Stimulated activated effector memory CD8-positive, alpha-beta T cell treated with anti-CD3 and anti-CD28 coated beads, Interleukin-12 subunit alpha, Interleukin-12 subunit beta, amount 100 ng/mL, for 72 hours (primary cell): Measurements from ENCODE around the gene DAB1.
A peak's percentile ranks its signal among the peaks of the same experiment; 100 is the strongest.
"Not testable (repeated sequence)": the region's sequence is repeated elsewhere in the genome, so short reads cannot be mapped to it uniquely, and the experiment has no call there.

Experiments used
- ATAC-seq: fragments of 150-1000 bp; cut with Tn5 transposase; 2 replicates; pipeline ENCODE4 v1.10.0; 2021
- DNase-seq, 2 donors: peaks; one replicate each; pipeline ENCODE4 v3.0.0; 2021 to 2022; ENCODE audit warnings: low spot score in 2 of 2
- H3K27ac Mint-ChIP-seq: one replicate; pipeline ENCODE4 v1.8.0; 2022; ENCODE audit warnings: mild to moderate bottlenecking, mixed read lengths
- H3K36me3 Mint-ChIP-seq: one replicate; pipeline ENCODE4 v1.8.0; 2022; ENCODE audit warnings: mild to moderate bottlenecking, mixed read lengths
- H3K4me1 Mint-ChIP-seq: one replicate; pipeline ENCODE4 v1.8.0; 2022; ENCODE audit warnings: mixed read lengths
- H3K4me3 Mint-ChIP-seq: one replicate; pipeline ENCODE4 v1.8.0; 2022; ENCODE audit warnings: mild to moderate bottlenecking, mixed read lengths
- H3K9me3 Mint-ChIP-seq: one replicate; pipeline ENCODE4 v1.8.0; 2022; ENCODE audit warnings: mixed read lengths

DAB1 gene

DNA sequence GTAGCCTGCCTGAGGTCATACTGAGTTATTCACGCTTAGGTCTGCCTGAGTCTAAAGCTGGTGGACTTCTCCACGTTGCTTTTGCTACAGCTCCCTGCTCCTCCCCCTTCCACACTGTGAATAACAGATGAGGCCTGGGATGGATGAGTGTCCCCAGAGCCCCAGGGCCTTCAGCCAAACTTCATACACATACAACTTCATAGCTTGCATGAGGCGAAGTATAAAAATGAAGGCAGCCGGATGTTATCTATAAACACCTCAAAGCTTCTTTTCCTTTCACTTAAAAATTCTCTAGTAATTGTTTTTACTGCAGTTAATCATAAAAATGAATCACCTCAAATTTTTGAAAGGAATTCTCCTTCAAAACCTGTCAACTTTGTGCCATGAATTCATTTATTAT lies 70.2 kb downstream of the DAB1 start:
- Mint-ChIP-seq H3K4me1 (peaks cover 8% of the 10 kb centered on the region), H3K27ac (no peak overlapping the region), H3K36me3 (no peaks in the 10 kb centered on the region), H3K4me3 (no peak overlapping the region), H3K9me3 (peaks cover 7% of the 10 kb centered on the region)
- ATAC-seq (no peak), DNase-seq (no peak)

DNA sequence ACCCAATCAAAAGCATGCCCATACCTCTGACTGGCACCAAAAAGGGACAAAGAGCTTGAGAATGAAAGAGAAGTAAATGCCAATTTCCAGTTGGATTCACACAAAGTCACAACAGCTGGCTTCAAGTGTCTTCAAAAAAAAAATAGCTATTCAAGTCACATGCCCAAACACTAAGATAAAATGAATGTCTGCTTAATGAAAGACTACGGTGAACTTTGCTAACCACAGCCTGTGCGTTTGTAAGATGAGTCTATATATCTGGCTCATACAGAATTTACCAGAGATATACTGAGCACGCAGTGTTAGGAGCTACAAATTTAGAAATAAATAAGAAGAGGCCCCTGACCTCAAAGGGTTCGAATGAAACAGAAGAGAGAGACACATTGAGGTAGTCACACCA lies 73.2 kb downstream of the DAB1 start:
- DNase-seq (no peak), ATAC-seq (no peak)
- H3K27ac Mint-ChIP-seq: no peak overlapping the region
- H3K9me3 Mint-ChIP-seq: peaks cover 3% of the 10 kb centered on the region
- no peak overlapping the region for H3K4me3 Mint-ChIP-seq
- H3K4me1 Mint-ChIP-seq: peaks cover 7% of the 10 kb centered on the region
- no peaks in the 10 kb centered on the region for H3K36me3 Mint-ChIP-seq

DNA sequence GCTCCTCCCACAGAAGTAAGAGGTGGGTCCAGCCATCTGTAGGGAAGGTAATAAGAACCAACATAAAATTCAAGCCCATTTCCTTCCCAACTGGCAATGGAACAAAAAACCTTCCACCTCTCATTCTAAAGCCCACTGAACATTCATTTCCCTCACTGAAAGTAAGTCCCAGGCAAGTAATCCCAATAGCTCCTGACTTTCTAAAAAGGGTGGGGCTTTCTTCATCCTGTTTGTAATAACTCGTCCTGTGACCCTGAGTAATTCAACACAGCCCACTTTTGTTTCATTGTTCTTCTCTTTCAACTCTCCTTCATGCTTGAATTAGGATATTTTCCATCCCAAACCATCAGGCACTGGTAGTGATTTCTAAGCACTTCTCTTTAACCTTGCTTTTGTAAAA lies 74.9 kb downstream of the DAB1 start:
- no peak overlapping the region for H3K4me3 Mint-ChIP-seq
- no peaks in the 10 kb centered on the region for H3K4me1 Mint-ChIP-seq
- no peaks in the 10 kb centered on the region for H3K36me3 Mint-ChIP-seq
- DNase-seq: no peak
- no peak overlapping the region for H3K27ac Mint-ChIP-seq
- H3K9me3 Mint-ChIP-seq: no peaks in the 10 kb centered on the region
- no peak for ATAC-seq

DNA sequence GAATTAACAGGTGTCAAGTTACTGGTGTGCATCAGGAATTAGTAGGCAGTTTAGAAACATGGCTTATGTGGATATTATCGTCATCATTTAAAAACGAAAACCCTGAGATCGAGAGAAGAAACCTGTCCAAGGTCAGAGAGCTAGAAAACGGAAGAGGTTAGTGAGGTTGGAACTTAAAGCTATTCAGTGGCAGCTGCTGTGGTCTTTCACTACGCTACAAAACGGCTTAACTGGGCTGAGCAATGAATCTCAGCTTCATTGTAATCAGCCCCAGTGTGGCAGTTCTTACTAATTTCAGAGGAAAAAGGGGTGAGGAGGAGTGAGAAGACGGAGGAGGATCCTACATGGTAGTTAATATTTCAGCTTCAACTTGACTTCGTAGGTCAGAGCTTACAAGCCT lies 77.9 kb downstream of the DAB1 start:
- Mint-ChIP-seq H3K4me1 (no peaks in the 10 kb centered on the region), H3K27ac (no peak overlapping the region), H3K36me3 (no peaks in the 10 kb centered on the region), H3K9me3 (no peaks in the 10 kb centered on the region), H3K4me3 (no peak overlapping the region)
- ATAC-seq (peak; percentile 36), DNase-seq (no peak)

DNA sequence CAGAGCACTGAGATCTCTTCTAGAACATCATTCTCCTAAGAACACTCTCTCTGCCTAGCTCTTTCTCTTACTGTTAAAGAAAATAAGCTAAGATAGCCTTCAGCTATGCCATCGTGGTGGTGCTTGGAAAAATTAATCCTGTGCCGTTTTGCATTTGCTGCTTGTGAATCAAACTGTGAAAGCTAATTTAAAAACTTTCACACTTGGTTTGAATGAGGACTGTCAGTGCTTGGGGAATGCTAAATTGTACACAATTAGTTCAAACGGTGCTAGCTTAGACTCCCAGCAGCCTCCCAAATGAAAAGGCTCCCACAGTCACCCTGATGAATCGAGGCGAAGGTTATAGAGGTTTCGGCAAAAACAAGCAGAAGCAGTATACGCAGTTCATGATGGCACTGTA lies 79.6 kb downstream of the DAB1 start:
- no peak overlapping the region for H3K27ac Mint-ChIP-seq

DNA sequence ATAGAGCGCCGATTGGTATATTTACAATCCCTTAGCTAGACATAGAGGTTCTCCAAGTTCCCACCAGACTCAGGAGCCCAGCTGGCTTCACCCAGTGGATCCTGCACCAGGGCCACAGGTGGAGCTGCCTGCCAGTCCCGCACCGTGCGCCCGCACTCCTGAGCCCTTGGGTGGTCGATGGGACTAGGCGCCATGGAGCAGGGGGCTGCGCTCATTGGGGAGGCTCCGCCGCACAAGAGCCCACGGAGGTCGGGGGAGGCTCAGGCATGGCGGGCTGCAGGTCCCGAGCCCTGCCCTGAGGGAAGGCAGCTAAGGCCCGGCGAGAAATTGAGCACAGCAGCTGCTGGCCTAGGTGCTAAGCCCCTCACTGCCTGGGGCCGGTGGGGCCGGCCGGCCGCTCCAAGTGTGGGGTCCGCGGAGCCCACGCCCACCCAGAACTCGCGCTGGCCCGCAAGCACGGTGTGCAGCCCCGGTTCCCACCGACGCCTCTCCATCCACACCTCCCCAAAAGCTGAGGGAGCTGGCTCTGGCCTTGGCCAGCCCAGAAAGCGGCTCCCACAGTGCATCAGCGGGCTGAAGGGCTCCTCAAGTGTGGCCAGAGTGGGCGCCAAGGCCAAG lies 80.5 kb downstream of the DAB1 start:
- not testable (repeated sequence) for H3K4me1 Mint-ChIP-seq, H3K9me3 Mint-ChIP-seq, H3K27ac Mint-ChIP-seq, ATAC-seq, H3K36me3 Mint-ChIP-seq, DNase-seq, H3K4me3 Mint-ChIP-seq

More for the DNA sequence above, 79.6 kb downstream of the DAB1 start:
- DNase-seq (no peak), ATAC-seq (no peak)
- Mint-ChIP-seq H3K9me3 (no peaks in the 10 kb centered on the region), H3K4me1 (no peaks in the 10 kb centered on the region), H3K36me3 (no peaks in the 10 kb centered on the region), H3K4me3 (no peak overlapping the region)

DNA sequence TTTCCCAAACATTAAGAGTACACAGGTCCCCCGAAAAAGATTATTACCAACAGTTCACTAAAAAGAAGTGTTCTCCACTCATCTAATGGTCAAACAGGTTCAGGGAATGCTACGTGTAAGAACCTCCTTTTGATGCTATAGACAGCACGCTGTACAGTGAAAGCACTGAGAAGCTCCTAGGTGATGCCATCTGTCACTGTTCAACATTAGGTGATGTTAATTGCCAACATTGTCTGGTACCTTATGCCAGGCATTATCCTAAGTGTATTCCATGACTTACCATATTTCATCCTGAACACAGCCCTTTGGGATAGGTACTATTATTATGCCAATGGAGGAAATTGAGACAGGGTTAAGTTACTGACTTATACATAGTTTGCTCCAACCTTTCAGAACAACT lies 82.1 kb downstream of the DAB1 start:
- Mint-ChIP-seq H3K36me3 (no peaks in the 10 kb centered on the region), H3K27ac (no peak overlapping the region), H3K4me1 (no peaks in the 10 kb centered on the region), H3K4me3 (no peak overlapping the region), H3K9me3 (no peaks in the 10 kb centered on the region)
- no peak for DNase-seq
- ATAC-seq: no peak

DNA sequence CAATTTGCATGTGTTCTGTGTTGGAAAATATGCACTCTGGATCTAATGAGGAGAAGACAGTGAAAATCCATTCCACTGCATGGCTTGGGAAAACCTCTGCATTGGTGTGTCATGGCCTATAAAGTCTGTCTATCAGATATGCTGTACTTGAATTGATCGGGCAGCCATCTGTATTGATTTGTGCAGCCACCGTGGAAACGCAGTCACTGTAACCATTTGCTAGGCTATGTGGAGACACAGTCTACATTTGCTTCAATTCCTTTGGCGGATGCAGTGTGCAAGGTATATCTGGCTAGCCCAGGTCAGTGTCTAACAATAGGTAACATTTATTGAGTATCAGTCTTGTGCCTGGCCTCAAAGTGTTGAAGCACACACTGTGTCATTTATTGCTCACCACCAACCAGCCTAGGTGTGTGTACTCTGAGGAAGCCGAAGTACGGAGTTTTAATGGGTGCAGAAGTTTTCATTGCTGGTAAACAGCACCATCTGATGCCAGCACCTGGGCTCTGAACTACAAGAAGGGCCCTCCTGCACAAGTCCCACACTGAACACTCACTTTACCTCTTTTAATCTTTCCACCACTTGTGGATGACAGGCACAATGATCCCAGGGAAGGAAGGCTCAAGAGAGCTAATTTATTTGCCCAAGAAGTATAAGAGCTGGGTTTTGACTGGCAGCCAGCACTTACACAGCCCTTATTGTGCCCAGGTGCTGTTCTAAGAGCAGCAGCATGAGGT lies 83.4 kb downstream of the DAB1 start:
- Mint-ChIP-seq H3K4me3 (no peak overlapping the region), H3K4me1 (no peaks in the 10 kb centered on the region), H3K27ac (no peak overlapping the region), H3K36me3 (no peaks in the 10 kb centered on the region), H3K9me3 (no peaks in the 10 kb centered on the region)
- DNase-seq (no peak), ATAC-seq (peak; percentile 19)

DNA sequence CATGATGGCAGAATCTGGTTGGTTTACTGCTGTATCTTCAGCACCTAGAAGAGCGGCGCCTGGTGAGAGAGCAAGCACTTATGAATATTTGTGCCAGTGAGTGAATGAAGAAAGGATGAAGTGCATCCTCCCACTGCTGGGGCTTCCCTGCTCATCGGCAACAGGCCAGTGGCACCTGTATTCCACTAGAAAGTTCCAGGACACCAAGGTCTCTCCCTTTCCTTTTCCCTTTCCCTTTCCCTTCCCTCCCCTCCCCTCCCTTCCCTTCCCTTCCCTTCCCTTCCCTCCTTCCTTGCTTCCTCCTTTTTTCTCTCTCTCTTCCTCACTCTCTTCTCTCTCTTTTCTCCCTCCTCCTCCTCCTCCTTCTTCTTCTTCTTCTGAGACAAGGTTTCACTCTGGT lies 86.2 kb downstream of the DAB1 start:
- no peaks in the 10 kb centered on the region for H3K36me3 Mint-ChIP-seq

DNA sequence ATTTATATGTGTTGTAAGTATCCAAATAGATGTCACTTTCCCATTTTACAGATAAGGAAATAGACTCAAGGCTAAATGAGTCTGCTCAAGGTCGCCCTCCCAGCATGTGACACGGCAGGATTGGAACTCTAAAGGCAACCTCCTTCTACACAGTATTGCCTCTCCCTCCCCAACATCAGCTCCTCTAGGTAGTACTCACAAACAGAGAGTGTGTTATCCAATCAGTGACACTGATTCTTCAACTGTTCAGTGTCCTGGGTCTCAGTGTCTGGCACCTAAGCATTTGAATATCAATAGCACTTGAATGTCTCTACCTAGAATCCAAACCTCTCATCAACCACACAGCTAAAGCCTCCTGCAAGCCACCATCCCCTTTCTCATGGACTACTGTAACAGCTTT lies 87.1 kb downstream of the DAB1 start:
- Mint-ChIP-seq H3K4me1 (no peaks in the 10 kb centered on the region), H3K4me3 (no peak overlapping the region), H3K9me3 (no peaks in the 10 kb centered on the region), H3K36me3 (no peaks in the 10 kb centered on the region), H3K27ac (no peak overlapping the region)
- no peak for ATAC-seq
- no peak for DNase-seq

More for the DNA sequence above, 86.2 kb downstream of the DAB1 start:
- Mint-ChIP-seq H3K4me3 (no peak overlapping the region), H3K4me1 (no peaks in the 10 kb centered on the region), H3K27ac (no peak overlapping the region), H3K9me3 (no peaks in the 10 kb centered on the region)
- DNase-seq (no peak), ATAC-seq (no peak)

DNA sequence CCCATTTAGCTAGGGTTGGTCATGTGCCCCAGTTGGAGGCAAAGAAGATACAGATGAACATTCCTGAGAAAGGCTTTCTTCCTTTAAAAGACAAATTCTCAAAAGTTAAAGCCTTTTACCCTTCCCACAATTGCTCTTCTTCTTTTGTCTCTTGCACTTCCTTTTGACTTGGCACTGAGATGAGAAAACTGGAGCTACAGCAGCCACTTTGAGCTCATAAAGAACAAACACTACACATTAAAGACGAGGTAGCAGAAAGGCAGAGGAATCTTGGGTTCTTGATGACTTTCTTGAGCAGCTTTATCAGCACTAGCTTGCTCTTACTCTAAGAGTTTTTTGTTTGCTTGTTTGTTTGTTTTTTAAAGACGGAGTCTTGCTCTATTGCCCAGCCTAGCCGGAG lies 92.2 kb downstream of the DAB1 start:
- Mint-ChIP-seq H3K4me3 (no peak overlapping the region), H3K27ac (no peak overlapping the region), H3K9me3 (no peaks in the 10 kb centered on the region), H3K4me1 (no peaks in the 10 kb centered on the region), H3K36me3 (no peaks in the 10 kb centered on the region)
- DNase-seq: no peak
- no peak for ATAC-seq

DNA sequence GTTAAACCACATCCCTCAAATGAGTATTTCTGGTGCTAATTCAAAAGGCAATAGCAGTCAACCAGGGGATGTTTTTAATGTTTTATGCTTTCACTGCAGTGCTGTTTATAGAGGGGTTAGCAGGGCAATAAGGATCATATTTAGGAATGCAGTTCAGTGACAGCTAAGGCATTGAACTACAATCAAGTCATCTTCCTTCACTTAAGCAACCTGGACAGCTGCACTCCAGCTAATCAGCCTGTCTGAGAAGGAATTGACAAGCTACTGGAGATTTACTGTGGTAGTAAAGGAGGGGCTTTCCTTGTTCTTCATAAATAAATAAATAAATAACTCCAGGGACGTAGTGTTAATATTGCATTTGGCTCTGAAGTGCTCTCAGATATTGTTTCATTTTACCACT lies 93.9 kb downstream of the DAB1 start:
- Mint-ChIP-seq H3K4me1 (no peaks in the 10 kb centered on the region), H3K36me3 (no peaks in the 10 kb centered on the region), H3K4me3 (no peak overlapping the region), H3K27ac (no peak overlapping the region), H3K9me3 (no peaks in the 10 kb centered on the region)
- ATAC-seq (no peak), DNase-seq (no peak)

DNA sequence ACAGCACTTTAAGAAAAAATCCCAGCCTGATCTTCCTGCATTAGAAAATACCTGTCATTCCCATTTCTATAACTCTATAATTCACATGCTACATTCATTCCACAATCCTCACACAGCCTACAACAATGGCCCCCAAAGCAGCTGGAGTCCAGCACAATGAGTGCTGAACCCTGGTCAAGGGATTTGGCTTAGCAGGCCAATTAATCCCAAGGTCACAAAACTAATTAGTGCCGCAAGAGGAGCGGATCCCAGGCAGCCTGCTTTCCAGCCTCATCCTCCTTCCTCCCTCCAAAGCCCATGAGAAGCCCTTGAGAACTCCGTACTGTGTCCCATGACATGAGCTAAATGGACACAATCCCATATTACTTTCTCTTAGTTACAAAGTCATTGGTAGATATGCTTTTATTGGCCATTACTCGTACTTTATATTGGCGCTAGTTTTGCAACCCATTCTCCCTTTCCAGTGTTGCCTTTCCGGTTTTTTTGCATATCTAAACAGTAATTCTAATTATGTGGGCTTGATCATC lies 94.8 kb downstream of the DAB1 start:
- H3K27ac Mint-ChIP-seq: no peak overlapping the region

DNA sequence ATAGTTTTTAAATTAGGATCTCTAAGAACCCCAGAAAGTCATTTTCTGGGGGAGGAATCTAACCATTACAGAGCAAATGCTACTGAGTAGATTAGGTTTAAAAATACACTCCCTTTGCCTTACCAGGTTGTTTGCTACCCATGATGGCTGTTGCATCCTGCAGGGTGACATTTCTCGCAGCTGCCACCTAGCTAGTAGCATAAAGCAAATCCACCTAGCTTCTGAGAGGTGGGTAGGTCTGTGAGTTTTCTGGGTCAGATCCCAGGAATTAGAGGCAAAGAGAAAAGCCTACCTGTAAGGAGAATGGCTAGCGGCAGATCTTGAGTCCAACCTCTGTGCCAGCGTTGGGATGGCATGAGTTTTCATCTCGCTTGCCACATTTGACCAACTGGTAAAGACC lies 95.9 kb downstream of the DAB1 start:
- H3K27ac Mint-ChIP-seq: no peak overlapping the region
- H3K36me3 Mint-ChIP-seq: no peaks in the 10 kb centered on the region
- no peak for DNase-seq
- no peaks in the 10 kb centered on the region for H3K4me1 Mint-ChIP-seq
- ATAC-seq: no peak
- H3K9me3 Mint-ChIP-seq: no peaks in the 10 kb centered on the region
- H3K4me3 Mint-ChIP-seq: no peak overlapping the region

More for the DNA sequence above, 94.8 kb downstream of the DAB1 start:
- ATAC-seq (no peak), DNase-seq (no peak)
- H3K9me3 Mint-ChIP-seq: no peaks in the 10 kb centered on the region
- H3K4me3 Mint-ChIP-seq: no peak overlapping the region
- H3K4me1 Mint-ChIP-seq: no peaks in the 10 kb centered on the region
- H3K36me3 Mint-ChIP-seq: no peaks in the 10 kb centered on the region

DNA sequence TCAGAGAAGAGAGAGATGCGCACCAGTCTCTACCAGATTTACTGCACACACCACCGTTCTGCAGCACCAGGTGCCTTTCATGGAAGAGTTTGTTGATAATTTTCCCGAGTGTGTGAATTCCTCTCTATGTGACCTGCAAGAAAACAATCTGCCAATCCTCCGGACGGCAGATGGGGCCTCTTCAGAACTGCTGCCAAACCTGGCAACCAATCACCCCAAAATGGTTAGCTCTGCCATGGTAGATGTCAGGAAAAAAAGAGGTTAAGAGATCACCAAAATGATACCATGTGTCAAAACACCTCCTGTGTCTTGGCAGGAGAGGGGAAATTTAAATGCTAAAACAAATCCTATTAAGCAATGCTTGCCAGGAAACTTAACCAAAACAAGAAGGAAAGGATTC lies 96.5 kb downstream of the DAB1 start:
- H3K4me1 Mint-ChIP-seq: no peaks in the 10 kb centered on the region
- H3K27ac Mint-ChIP-seq: no peak overlapping the region
- ATAC-seq: no peak
- H3K4me3 Mint-ChIP-seq: no peak overlapping the region
- H3K9me3 Mint-ChIP-seq: no peaks in the 10 kb centered on the region
- no peak for DNase-seq
- no peaks in the 10 kb centered on the region for H3K36me3 Mint-ChIP-seq

DNA sequence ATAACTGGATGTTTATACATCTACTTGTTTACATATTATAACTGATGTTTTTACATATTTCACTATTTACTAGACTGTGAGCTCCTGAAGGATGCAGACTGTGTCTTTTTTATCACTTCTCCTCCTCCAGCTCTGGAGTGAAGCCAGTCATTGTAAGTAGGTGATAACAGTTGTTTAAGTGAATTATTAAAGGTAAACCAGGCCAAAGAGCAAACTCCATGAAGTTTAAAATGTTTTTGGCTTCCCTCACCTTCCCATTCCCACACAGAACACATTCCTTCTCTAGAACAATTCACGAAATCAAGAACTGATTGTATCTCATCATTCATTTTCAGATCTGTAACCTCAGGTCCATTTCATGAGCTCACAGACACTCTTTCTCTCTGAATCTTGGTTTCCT lies 98.3 kb downstream of the DAB1 start:
- Mint-ChIP-seq H3K9me3 (no peaks in the 10 kb centered on the region), H3K4me3 (no peak overlapping the region), H3K4me1 (no peaks in the 10 kb centered on the region), H3K36me3 (no peaks in the 10 kb centered on the region), H3K27ac (no peak overlapping the region)
- no peak for DNase-seq
- ATAC-seq: no peak
